Keratinocyte (primary cell): ENCODE data around the gene SMURF1. TPM values are rescaled to one million over a fixed set of nuclear protein-coding genes. Genes with fewer than 3 reads are reported as not detected.

Experiments
- DNase-seq: peaks from one replicate; pipeline ENCODE4 v3.0.0-alpha.2; 2011; ENCODE audit warnings: low read depth, missing footprints, low spot score
- FAIRE-seq: peaks from 2 replicates; lab custom pipeline; 2011; peaks lifted over from hg19 to GRCh38; lab: Jason Lieb, UNC
- H2AFZ ChIP-seq: 2 replicates; pipeline ENCODE4 v1.6.0; 2012; ENCODE audit warnings: low read length, control low read depth, inconsistent platforms; ENCODE audit not compliant: control insufficient read depth
- H3K27ac ChIP-seq: 2 replicates; pipeline ENCODE4 v1.5.1; 2011; ENCODE audit warnings: low read length; ENCODE audit not compliant: control insufficient read depth, insufficient read depth
- H3K27me3 ChIP-seq: 3 replicates; pipeline ENCODE4 v1.6.0; 2011; ENCODE audit warnings: low read length; ENCODE audit not compliant: control insufficient read depth, insufficient read depth; ENCODE audit errors: extremely low read depth
- H3K36me3 ChIP-seq, 2 experiments: 2 replicates in 1 of 2; 3 replicates in 1 of 2; pipeline ENCODE4 v1.5.1; 2011; ENCODE audit warnings: low read length in 2 of 2, mild to moderate bottlenecking in 1 of 2; ENCODE audit not compliant: control insufficient read depth in 2 of 2, insufficient read depth in 2 of 2; ENCODE audit errors: extremely low read depth in 1 of 2
- H3K4me1 ChIP-seq: 3 replicates; pipeline ENCODE4 v1.5.1; 2011; ENCODE audit warnings: low read length; ENCODE audit not compliant: control insufficient read depth, insufficient read depth; ENCODE audit errors: extremely low read depth
- H3K4me2 ChIP-seq: 3 replicates; pipeline ENCODE4 v1.6.0; 2011; ENCODE audit warnings: low read depth, low read length; ENCODE audit not compliant: control insufficient read depth, insufficient read depth; ENCODE audit errors: extremely low read depth
- H3K4me3 ChIP-seq, 3 experiments: fragments of 200-600 bp in 1 of 3; sonication (generic) in 1 of 3; 2 replicates in 2 of 3; 3 replicates in 1 of 3; pipeline ENCODE4 v1.5.1; 2011 to 2016; ENCODE audit warnings: low read length in 3 of 3, mild to moderate bottlenecking in 3 of 3, control low read depth in 2 of 3, inconsistent platforms in 1 of 3, low read depth in 1 of 3, mixed read lengths in 1 of 3, mixed run types in 1 of 3, moderate library complexity in 1 of 3; ENCODE audit not compliant: control insufficient read depth in 2 of 3, insufficient read depth in 2 of 3; ENCODE audit errors: extremely low read depth in 1 of 3
- H3K79me2 ChIP-seq: 2 replicates; pipeline ENCODE4 v1.6.0; 2012; ENCODE audit warnings: low read length; ENCODE audit not compliant: control insufficient read depth, insufficient read depth
- H3K9ac ChIP-seq: 3 replicates; pipeline ENCODE4 v1.6.0; 2011; ENCODE audit warnings: low read length; ENCODE audit not compliant: control insufficient read depth, insufficient read depth; ENCODE audit errors: extremely low read depth
- H3K9me1 ChIP-seq: 3 replicates; pipeline ENCODE4 v1.6.0; 2011; ENCODE audit warnings: low read length; ENCODE audit not compliant: control insufficient read depth, insufficient read depth; ENCODE audit errors: extremely low read depth
- H3K9me3 ChIP-seq: 2 replicates; pipeline ENCODE4 v1.5.1; 2012; ENCODE audit warnings: low read depth, low read length; ENCODE audit not compliant: control insufficient read depth
- H4K20me1 ChIP-seq: 3 replicates; pipeline ENCODE4 v1.6.0; 2011; ENCODE audit warnings: low read length; ENCODE audit not compliant: control insufficient read depth, insufficient read depth; ENCODE audit errors: extremely low read depth
- CTCF ChIP-seq, 3 experiments: IDR thresholded peaks in 1 of 3; conservative IDR thresholded peaks in 1 of 3; optimal IDR thresholded peaks in 1 of 3; 2 replicates in 2 of 3; 3 replicates in 1 of 3; pipeline versions ENCODE3 to v1.5.1; 2011; ENCODE audit warnings: low read length in 3 of 3, mild to moderate bottlenecking in 3 of 3, moderate library complexity in 2 of 3, control low read depth in 1 of 3, inconsistent platforms in 1 of 3; ENCODE audit not compliant: insufficient read depth in 2 of 3; ENCODE audit errors: extremely low read depth in 1 of 3
- EZH2 ChIP-seq: IDR thresholded peaks from one replicate; pipeline ENCODE4 v1.6.1; 2012; ENCODE audit warnings: inconsistent platforms, mild to moderate bottlenecking, low read length, moderate library complexity
- dilution Hi-C: fragments of 300-500 bp; cut with MboI; formaldehyde crosslinking; loops from one replicate; pipeline ENCODE4 v1.7.0; 2020; ENCODE audit warnings: low sequenced_read_pairs; ENCODE audit not compliant: extremely low pct_ligation_motif_present
- polyA plus RNA-seq, 5 experiments: library from polyadenylated mRNA; depleted of rRNA in 3 of 5; stranded (reverse) in 3 of 5; stranded (forward) in 1 of 5; unstranded in 1 of 5; fragments of >200 nt; gene quantifications; 1 replicate in 1 of 5; 2 replicates in 3 of 5; 3 replicates in 1 of 5; pipeline versions ENCODE4 v1.2.1 to v1.2.3, GENCODE V29; 2011 to 2012; ENCODE audit warnings: missing spikeins in 2 of 5, low read depth in 1 of 5, low replicate concordance in 1 of 5

Gene SMURF1
- polyA plus RNA-seq, 1 donor (not counting 4 experiments of a cell fraction or from before 2014, with no cell fraction given): 22.2 TPM

DNA sequence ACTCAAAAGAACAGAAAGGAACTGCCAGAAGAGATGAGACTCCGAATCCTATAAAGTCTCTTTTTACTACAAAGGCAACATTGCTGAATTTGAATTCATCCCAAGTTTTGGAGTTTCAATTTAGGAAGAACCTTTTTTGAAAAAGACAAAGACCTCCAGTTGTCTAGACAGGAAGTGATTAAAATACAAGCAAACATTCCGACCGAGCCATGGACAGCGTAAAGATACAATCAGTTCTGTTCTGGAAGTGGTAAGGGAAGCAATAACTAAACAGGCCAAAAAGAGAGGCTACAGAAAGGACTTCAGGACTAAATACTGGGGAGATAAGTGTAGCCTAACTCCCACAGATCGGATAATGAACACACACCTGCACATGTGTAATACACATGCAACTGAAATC, 101.0 kb downstream of the SMURF1 start:
- Histone ChIP-seq H3K9me1 (no peaks in the 10 kb centered on the region), H3K4me2 (no peak overlapping the region), H3K4me3 (no peak overlapping the region), H3K4me1 (no peaks in the 10 kb centered on the region), H2AFZ (no peak overlapping the region), H3K27ac (no peak overlapping the region), H3K9me3 (no peaks in the 10 kb centered on the region), H3K9ac (no peak overlapping the region), H3K27me3 (no peaks in the 10 kb centered on the region), H3K79me2 (peaks cover 14% of the 10 kb centered on the region), H3K36me3 (peaks cover 41 to 59% of the 10 kb centered on the region in 2 experiments), H4K20me1 (no peaks in the 10 kb centered on the region)
- dilution Hi-C loops: no loop called here
- no peak for TF ChIP-seq CTCF (optimal IDR thresholded peaks at IDR 0.05 in 1 of 3, IDR thresholded peaks at IDR 0.05 in 1 of 3, conservative IDR thresholded peaks at IDR 0.05 in 1 of 3; ENCODE audit: extremely low read depth in 1 of 3, insufficient read depth in 2 of 3, low read length in 3 of 3)
- no peak for TF ChIP-seq EZH2
- no peak for FAIRE-seq
- no peak for DNase-seq

DNA sequence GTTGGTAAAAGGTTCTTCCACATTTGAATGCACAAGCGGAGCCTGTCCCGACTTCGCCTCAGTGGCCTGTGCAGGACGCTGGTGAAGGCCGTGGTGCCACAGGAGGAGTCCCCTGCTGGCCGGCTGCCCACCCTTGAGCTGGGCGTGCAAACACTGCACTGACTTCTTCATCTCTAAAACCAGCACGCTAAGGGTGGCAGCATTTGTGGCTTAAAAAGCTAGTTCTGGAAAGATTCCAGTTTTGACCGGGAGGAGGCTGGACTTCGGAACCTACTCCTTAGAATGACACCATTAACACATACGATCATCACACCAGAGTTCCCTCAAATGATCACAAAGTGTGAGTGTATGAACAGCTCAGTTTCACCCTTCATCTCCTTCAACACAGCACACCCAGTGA, 102.4 kb downstream of the SMURF1 start:
- Histone ChIP-seq H3K4me3 (no peak overlapping the region), H2AFZ (no peak overlapping the region), H3K79me2 (peaks cover 8% of the 10 kb centered on the region), H4K20me1 (no peaks in the 10 kb centered on the region), H3K36me3 (peaks cover 37 to 53% of the 10 kb centered on the region in 2 experiments), H3K9me3 (no peaks in the 10 kb centered on the region), H3K4me1 (no peaks in the 10 kb centered on the region), H3K9me1 (no peaks in the 10 kb centered on the region), H3K4me2 (no peak overlapping the region), H3K27me3 (no peaks in the 10 kb centered on the region), H3K27ac (no peak overlapping the region), H3K9ac (no peak overlapping the region)
- no peak for TF ChIP-seq EZH2
- no peak for TF ChIP-seq CTCF (optimal IDR thresholded peaks at IDR 0.05 in 1 of 3, IDR thresholded peaks at IDR 0.05 in 1 of 3, conservative IDR thresholded peaks at IDR 0.05 in 1 of 3; ENCODE audit: extremely low read depth in 1 of 3, insufficient read depth in 2 of 3, low read length in 3 of 3)
- FAIRE-seq (no peak), DNase-seq (no peak)
- dilution Hi-C loops: no loop called here
